HepG2 (cell line): ENCODE data around the gene TAB3. TPM values are rescaled to one million over a fixed set of nuclear protein-coding genes. Genes with fewer than 3 reads are reported as not detected.

Experiments
- ATM ChIP-seq: fragments of 450-650 bp; IDR thresholded peaks from 2 replicates; pipeline ENCODE4 v1.7.1; 2017; ENCODE audit warnings: mild to moderate bottlenecking, borderline replicate concordance
- BRF2 ChIP-seq: sonication (generic); formaldehyde crosslinking; IDR thresholded peaks from 2 replicates; pipeline ENCODE4 v1.8.1; 2022; ENCODE audit warnings: mild to moderate bottlenecking, missing genetic modification reagents
- FIP1L1 ChIP-seq: fragments of 200-400 bp; formaldehyde crosslinking; IDR thresholded peaks from 2 replicates; pipeline ENCODE4 v1.6.1; 2018; ENCODE audit warnings: low read depth, mild to moderate bottlenecking, low read length, moderate library complexity, borderline replicate concordance; ENCODE audit not compliant: insufficient read depth
- FOXC1 ChIP-seq: sonication (generic); formaldehyde crosslinking; IDR thresholded peaks from 2 replicates; pipeline ENCODE4 v1.8.0; 2022; ENCODE audit warnings: mild to moderate bottlenecking, missing genetic modification reagents, borderline replicate concordance
- KLF13 ChIP-seq: sonication (generic); formaldehyde crosslinking; IDR thresholded peaks from 2 replicates; pipeline ENCODE4 v1.4.0; 2020; ENCODE audit warnings: mild to moderate bottlenecking, missing genetic modification reagents
- KLF6 ChIP-seq: IDR thresholded peaks from 2 replicates; pipeline ENCODE4 v1.8.0; 2016; ENCODE audit warnings: missing biosample characterization, missing genetic modification reagents
- KMT2A ChIP-seq: sonication (generic); formaldehyde crosslinking; IDR thresholded peaks from 2 replicates; pipeline ENCODE4 v1.4.0; 2020; ENCODE audit warnings: missing genetic modification reagents
- LCORL ChIP-seq, 2 experiments: fragments of 450-650 bp in 1 of 2; sonication (generic) in 1 of 2; formaldehyde crosslinking in 1 of 2; IDR thresholded peaks; 2 replicates each; pipeline versions ENCODE4 v1.5.0 to v1.6.1; 2017 to 2020; ENCODE audit warnings: antibody characterized with exemption in 1 of 2, missing genetic modification reagents in 1 of 2
- MED8 ChIP-seq: sonication (generic); formaldehyde crosslinking; IDR thresholded peaks from 2 replicates; pipeline ENCODE4 v1.8.1; 2023; ENCODE audit warnings: mild to moderate bottlenecking, missing genetic modification reagents; ENCODE audit not compliant: insufficient replicate concordance
- NBN ChIP-seq: fragments of 450-650 bp; conservative IDR thresholded peaks from 2 replicates; pipeline ENCODE4 v1.6.1; 2017
- NFKB2 ChIP-seq: sonication (generic); formaldehyde crosslinking; IDR thresholded peaks from 2 replicates; pipeline ENCODE4 v1.4.0; 2020; ENCODE audit warnings: missing genetic modification reagents, borderline replicate concordance
- PHF8 ChIP-seq: sonication (generic); formaldehyde crosslinking; IDR thresholded peaks from 2 replicates; pipeline ENCODE4 v1.5.0; 2020; ENCODE audit warnings: missing genetic modification reagents
- RORA ChIP-seq: sonication (generic); formaldehyde crosslinking; IDR thresholded peaks from 2 replicates; pipeline ENCODE4 v1.5.0; 2020; ENCODE audit warnings: mild to moderate bottlenecking, missing genetic modification reagents, moderate library complexity
- SSRP1 ChIP-seq: IDR thresholded peaks from 2 replicates; pipeline ENCODE4 v1.6.1; 2016; ENCODE audit warnings: control low read depth
- TBX2 ChIP-seq: sonication (generic); formaldehyde crosslinking; IDR thresholded peaks from 2 replicates; pipeline ENCODE4 v1.5.0; 2020; ENCODE audit warnings: missing genetic modification reagents, mild to moderate bottlenecking, borderline replicate concordance
- YEATS2 ChIP-seq: sonication (generic); formaldehyde crosslinking; IDR thresholded peaks from 2 replicates; pipeline ENCODE4 v1.4.0; 2020; ENCODE audit warnings: missing genetic modification reagents, borderline replicate concordance
- ZBTB7A ChIP-seq: sonication (generic); formaldehyde crosslinking; IDR thresholded peaks from 2 replicates; pipeline ENCODE4 v1.8.0; 2022; ENCODE audit warnings: mild to moderate bottlenecking, missing genetic modification reagents
- ZNF224 ChIP-seq: sonication (generic); formaldehyde crosslinking; IDR thresholded peaks from 2 replicates; pipeline ENCODE4 v1.5.0; 2020; ENCODE audit warnings: mild to moderate bottlenecking, missing genetic modification reagents
- ZNF232 ChIP-seq: sonication (generic); formaldehyde crosslinking; IDR thresholded peaks from 2 replicates; pipeline ENCODE4 v1.4.0; 2020; ENCODE audit warnings: missing genetic modification reagents, borderline replicate concordance
- ZNF547 ChIP-seq: sonication (generic); formaldehyde crosslinking; IDR thresholded peaks from 2 replicates; pipeline ENCODE4 v1.5.1; 2020; ENCODE audit warnings: mild to moderate bottlenecking, missing genetic modification reagents
- ZNF562 ChIP-seq: sonication (generic); formaldehyde crosslinking; IDR thresholded peaks from 2 replicates; pipeline ENCODE4 v1.8.0; 2022; ENCODE audit warnings: missing genetic modification reagents, borderline replicate concordance
- ZNF598 ChIP-seq: sonication (generic); formaldehyde crosslinking; IDR thresholded peaks from 2 replicates; pipeline ENCODE4 v1.5.1; 2020; ENCODE audit warnings: mild to moderate bottlenecking, missing genetic modification reagents, borderline replicate concordance
- ZNF761 ChIP-seq: sonication (generic); formaldehyde crosslinking; conservative IDR thresholded peaks from 2 replicates; pipeline ENCODE4 v1.4.0; 2020; ENCODE audit warnings: mild to moderate bottlenecking, missing genetic modification reagents
- ZSCAN22 ChIP-seq: sonication (generic); formaldehyde crosslinking; IDR thresholded peaks from 2 replicates; pipeline ENCODE4 v1.4.0; 2020; ENCODE audit warnings: mild to moderate bottlenecking, missing genetic modification reagents
- polyA plus RNA-seq, 8 experiments: library from polyadenylated mRNA; depleted of rRNA in 3 of 8; stranded (reverse) in 7 of 8; unstranded in 1 of 8; fragments of >200 nt; fragmentation: Illumina TruSeq in 4 of 8; extraction: Trizol in 4 of 8; gene quantifications; 2 replicates each; pipeline versions ENCODE4 v1.2.1 to v1.2.3, GENCODE V29; 2011 to 2016; ENCODE audit warnings: low read depth in 4 of 8, missing spikeins in 1 of 8, mixed read lengths in 1 of 8; ENCODE audit not compliant: insufficient read depth in 1 of 8
- total RNA-seq, 5 experiments: library from RNA; depleted of rRNA; stranded (reverse); fragments of >200 nt; fragmentation: Illumina TruSeq; extraction: Trizol; gene quantifications; 2 replicates each; pipeline ENCODE4 v1.2.3, GENCODE V29; 2016; ENCODE audit warnings: low read depth in 1 of 5
- TF ChIP-seq, protein P1 (sequence below): sonication (generic); formaldehyde crosslinking; IDR thresholded peaks from 2 replicates; pipeline ENCODE4 v1.5.0; 2020; ENCODE audit warnings: missing genetic modification reagents
- TF ChIP-seq, protein P2 (sequence below): fragments of 450-650 bp; IDR thresholded peaks from 2 replicates; pipeline ENCODE4 v1.6.1; 2016

Gene TAB3
- total and polyA plus RNA-seq, 2 of the 13 experiments (the other 11 are each of a cell fraction or from before 2014, with no cell fraction given) = 27.2 to 59.8 TPM

- no peak for TF ChIP-seq ZNF562
- TF ChIP-seq KMT2A (CRISPR knock-in tag) = no peak
- TF ChIP-seq ATM = no peak
- TF ChIP-seq LCORL (IDR thresholded peaks at IDR 0.05) = no peak
- TF ChIP-seq LCORL (CRISPR knock-in tag; IDR thresholded peaks at IDR 0.05) = no peak
- TF ChIP-seq ZSCAN22 = no peak
- no peak for TF ChIP-seq TBX2 (CRISPR knock-in tag)
- no peak for TF ChIP-seq FOXC1 (CRISPR knock-in tag)
- no peak for TF ChIP-seq NFKB2 (CRISPR knock-in tag)
- no peak for TF ChIP-seq RORA (CRISPR knock-in tag)
- TF ChIP-seq PHF8 (CRISPR knock-in tag) = no peak
- TF ChIP-seq SSRP1 (CRISPR knock-in tag) = no peak
- no peak for TF ChIP-seq ZNF761 (CRISPR knock-in tag)
- no peak for TF ChIP-seq YEATS2 (CRISPR knock-in tag)
- TF ChIP-seq NBN = no peak
- TF ChIP-seq, protein P1, sequence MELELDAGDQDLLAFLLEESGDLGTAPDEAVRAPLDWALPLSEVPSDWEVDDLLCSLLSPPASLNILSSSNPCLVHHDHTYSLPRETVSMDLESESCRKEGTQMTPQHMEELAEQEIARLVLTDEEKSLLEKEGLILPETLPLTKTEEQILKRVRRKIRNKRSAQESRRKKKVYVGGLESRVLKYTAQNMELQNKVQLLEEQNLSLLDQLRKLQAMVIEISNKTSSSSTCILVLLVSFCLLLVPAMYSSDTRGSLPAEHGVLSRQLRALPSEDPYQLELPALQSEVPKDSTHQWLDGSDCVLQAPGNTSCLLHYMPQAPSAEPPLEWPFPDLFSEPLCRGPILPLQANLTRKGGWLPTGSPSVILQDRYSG = no peak
- TF ChIP-seq ZNF224 (CRISPR knock-in tag) = no peak
- no peak for TF ChIP-seq KLF6 (CRISPR knock-in tag)
- TF ChIP-seq ZNF598 (CRISPR knock-in tag) = no peak
- no peak for TF ChIP-seq BRF2
- TF ChIP-seq ZNF547 = no peak
- TF ChIP-seq KLF13 = no peak
- TF ChIP-seq ZNF232 (CRISPR knock-in tag) = no peak
- TF ChIP-seq, protein P2, sequence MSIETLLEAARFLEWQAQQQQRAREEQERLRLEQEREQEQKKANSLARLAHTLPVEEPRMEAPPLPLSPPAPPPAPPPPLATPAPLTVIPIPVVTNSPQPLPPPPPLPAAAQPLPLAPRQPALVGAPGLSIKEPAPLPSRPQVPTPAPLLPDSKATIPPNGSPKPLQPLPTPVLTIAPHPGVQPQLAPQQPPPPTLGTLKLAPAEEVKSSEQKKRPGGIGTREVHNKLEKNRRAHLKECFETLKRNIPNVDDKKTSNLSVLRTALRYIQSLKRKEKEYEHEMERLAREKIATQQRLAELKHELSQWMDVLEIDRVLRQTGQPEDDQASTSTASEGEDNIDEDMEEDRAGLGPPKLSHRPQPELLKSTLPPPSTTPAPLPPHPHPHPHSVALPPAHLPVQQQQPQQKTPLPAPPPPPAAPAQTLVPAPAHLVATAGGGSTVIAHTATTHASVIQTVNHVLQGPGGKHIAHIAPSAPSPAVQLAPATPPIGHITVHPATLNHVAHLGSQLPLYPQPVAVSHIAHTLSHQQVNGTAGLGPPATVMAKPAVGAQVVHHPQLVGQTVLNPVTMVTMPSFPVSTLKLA = no peak
- no peak for TF ChIP-seq ZBTB7A (CRISPR knock-in tag)
- no peak for TF ChIP-seq FIP1L1
- TF ChIP-seq MED8 (CRISPR knock-in tag) = no peak
Measured at GRCh38 chrX:30930679-30931078, 41.6 kb upstream of the TAB3 start (continued).
